Heart right ventricle (tissue), 16 donors: ENCODE data around the gene LIPG. TPM values are rescaled to one million over a fixed set of nuclear protein-coding genes. Genes with fewer than 3 reads are reported as not detected.

ENCODE experiments used
- ATAC-seq, 8 donors: fragments of 200-7000 bp; cut with Tn5 transposase; one replicate each; pipeline ENCODE4 v1.9.1; 2020; ENCODE audit warnings: mild to moderate bottlenecking in 8 of 8, moderate library complexity in 8 of 8, moderate number of reproducible peaks in 1 of 8
- DNase-seq, 2 donors: peaks; one replicate each; pipeline ENCODE4 v3.0.0-alpha.2; 2020
- H3K27ac ChIP-seq, 10 donors: fragments of 200-600 bp; sonication (generic) in 2 of 10; one replicate each; pipeline versions ENCODE4 v1.5.0 to v1.8.0; 2020 to 2022; ENCODE audit warnings: mild to moderate bottlenecking in 3 of 10
- H3K27me3 ChIP-seq, 7 donors: fragments of 200-600 bp; one replicate each; pipeline ENCODE4 v1.8.0; 2021 to 2022; ENCODE audit warnings: mild to moderate bottlenecking in 2 of 7
- H3K36me3 ChIP-seq, 9 donors: fragments of 200-600 bp; sonication (generic) in 1 of 9; one replicate each; pipeline versions ENCODE4 v1.5.0 to v1.8.0; 2020 to 2022; ENCODE audit warnings: mild to moderate bottlenecking in 2 of 9
- H3K4me1 ChIP-seq, 9 donors: fragments of 200-600 bp; sonication (generic) in 1 of 9; one replicate each; pipeline versions ENCODE4 v1.5.0 to v1.8.0; 2020 to 2022; ENCODE audit warnings: mild to moderate bottlenecking in 4 of 9
- H3K4me3 ChIP-seq, 10 donors: fragments of 200-600 bp; sonication (generic) in 2 of 10; one replicate each; pipeline versions ENCODE4 v1.5.0 to v1.8.0; 2020 to 2022; ENCODE audit warnings: mild to moderate bottlenecking in 7 of 10, moderate library complexity in 2 of 10
- H3K9me3 ChIP-seq, 11 donors: fragments of 200-600 bp in 10 of 11; sonication (generic) in 2 of 11; one replicate each; pipeline versions ENCODE4 v1.5.0 to v1.8.0; 2013 to 2022; ENCODE audit warnings: mild to moderate bottlenecking in 2 of 11, control low read depth in 1 of 11, moderate library complexity in 1 of 11
- CTCF ChIP-seq, 9 donors: fragments of 200-600 bp; sonication (generic) in 2 of 9; IDR thresholded peaks; one replicate each; pipeline versions ENCODE4 v1.5.0 to v1.8.0; 2021 to 2022; ENCODE audit warnings: antibody characterized with exemption in 9 of 9, mild to moderate bottlenecking in 5 of 9, moderate library complexity in 1 of 9
- WGBS, 2 donors: extraction: QIAGEN DNeasy Blood & Tissue Kit; methylation state at CpG; one replicate each; pipeline ENCODE4 v1.1.7; 2013; ENCODE audit warnings: inconsistent platforms in 1 of 2; 5-methylcytosine and 5-hydroxymethylcytosine counted together
- intact Hi-C, 10 donors: fragments of 100-400 bp; cut with DNase I; formaldehyde crosslinking; loops; one replicate each; pipeline versions ENCODE4 v1.11.1 to v1.14.2; 2022
- polyA plus RNA-seq, 2 donors: library from polyadenylated mRNA; stranded (reverse); fragments of 200-250 nt; gene quantifications; one replicate each; pipeline ENCODE4 v1.2.3, GENCODE V29; 2013
- total RNA-seq, 10 donors: library from RNA; stranded (reverse); fragmentation: NEBNext Ultra II Directional in 3 of 10; extraction: Animal tissue kit (Norgen Biotek cat#: 25700) in 3 of 10; gene quantifications; one replicate each; pipeline versions ENCODE4 v1.2.1 to v1.2.4, GENCODE V29; 2021 to 2023
- donor health status: Arrhythmogenic right ventricular cardiomyopathy.
- donor health status: ischemic (EF 13 %, LVEDD 7.1; RV severe dilation, severe dysfunction).
- donor health status: healthy with polysubstance abuse.
- donor health status: DM: no; HTN: yes; CAD: no.
- donor health status: DM: no; HTN: no; CAD: no.
- donor health status: ischemic (EF 25% LVEDD 6.9; RV normal size, moderate dysfunction).
- donor health status: ischemic (EF 25% LVEDD 5.7; RV mildly dilated, moderate dysfunction).
- donor health status: healthy.
- donor health status: DM: yes; HTN: yes; CAD: no.
- donor health status: Ischemic cardiomyopathy.
- donor health status: ischemic (EF 35%, LVEDD 5.7; RV mildly dilated, moderate dysfunction).
- donor health status: nonischemic (EF 11% LVEDD 7.7; RV severe dilation, severe dysfunction).
- donor health status: DM: yes; HTN: yes; CAD: no.
- donor health status: PGD.
- donor health status: ischemic (EF 29% LVEDD 5.4; RV normal size, mild dysfunction).
- donor health status: nonischemic (EF 23%, LVEDD 6.1; RV moderate dilation, normal function).

LIPG gene
- total and polyA plus RNA-seq, 12 donors: 0.07 to 14.0 (median 0.42) TPM; not detected in 3

DNA sequence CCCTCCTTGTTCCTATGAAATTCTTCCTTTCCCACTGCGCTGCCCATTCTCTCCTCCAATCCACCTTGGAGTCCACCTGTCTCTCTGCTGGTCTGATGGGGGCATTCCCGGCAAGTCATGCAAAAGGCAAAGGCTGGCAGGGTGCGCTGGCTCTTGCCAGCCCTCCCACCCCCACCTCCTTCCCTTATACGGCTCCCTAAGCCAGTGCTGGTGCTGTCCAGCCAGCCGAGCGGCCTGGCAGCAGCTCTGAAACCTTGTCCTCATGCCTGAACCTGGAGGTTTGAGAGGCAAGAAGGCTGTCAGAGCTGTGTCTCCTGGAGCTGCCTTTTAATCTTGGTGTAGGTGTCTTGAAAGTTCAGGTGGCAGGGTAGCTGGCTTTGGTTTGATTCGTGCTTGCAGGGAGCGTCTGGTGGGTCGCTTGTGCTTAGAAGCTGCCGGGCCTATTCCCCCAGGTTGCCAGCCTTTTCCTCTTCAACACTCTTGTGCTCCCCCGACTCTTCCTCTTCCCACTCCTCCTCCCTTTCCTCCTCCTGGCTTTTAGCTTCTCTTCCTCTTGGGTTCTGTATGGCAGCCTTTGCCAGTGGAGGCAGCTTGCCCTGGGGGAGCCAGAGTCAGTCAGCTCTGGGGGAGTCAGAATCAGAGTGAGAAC lies 748 bp downstream of the LIPG start:
- H3K4me3 ChIP-seq: peak overlapping the region in 7 of 10 donors; percentile 20 to 57 (median 44)
- no peaks in the 10 kb centered on the region for H3K9me3 ChIP-seq
- ATAC-seq (peak in 6 of 8 donors; percentile 25 to 69 (median 59)), DNase-seq (no peak)
- peak overlapping the region in 1 of 10 donors; percentile 44 for H3K27ac ChIP-seq
- H3K27me3 ChIP-seq: peaks cover 0 to 79% (median 55%) of the 10 kb centered on the region in 7 donors
- H3K4me1 ChIP-seq: peaks cover 9 to 45% (median 26%) of the 10 kb centered on the region in 9 donors
- WGBS, 2 donors: 42 to 46% methylated on average over 11 of the region's 11 CpGs
- intact Hi-C loops: loop anchor here in 7 of 10 donors (5.0 to 10.0 kb wide), 5 partner anchors 172 to 300 kb away; no protein-coding TSS in a partner anchor
- H3K36me3 ChIP-seq: no peaks in the 10 kb centered on the region
- TF ChIP-seq CTCF (IDR thresholded peaks at IDR 0.05): no peak

DNA sequence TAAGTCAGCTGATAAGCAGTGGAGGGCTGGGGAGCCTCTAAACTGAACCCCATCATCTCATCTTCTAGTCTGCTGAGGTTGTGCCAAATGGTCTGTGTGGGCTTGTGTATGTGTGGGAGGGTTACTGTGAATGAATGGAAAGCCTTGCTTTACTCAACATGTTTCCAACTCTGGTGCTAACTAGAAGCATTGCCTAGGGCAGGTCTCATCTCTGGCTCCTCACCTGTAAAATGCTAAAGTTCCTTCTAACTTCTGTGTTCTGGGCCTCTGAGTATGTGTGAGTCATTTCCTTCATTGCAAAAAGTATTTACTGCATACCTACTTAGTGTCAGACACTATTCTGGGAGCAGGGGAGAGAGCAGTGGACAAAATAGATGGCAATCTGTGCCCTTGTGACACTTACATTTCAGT lies 1.3 kb downstream of the LIPG start:
- Histone ChIP-seq H3K4me1 (peaks cover 9 to 45% (median 26%) of the 10 kb centered on the region in 9 donors), H3K27me3 (peaks cover 0 to 79% (median 55%) of the 10 kb centered on the region in 7 donors), H3K9me3 (no peaks in the 10 kb centered on the region), H3K36me3 (peaks cover 0 to 2% (median 0%) of the 10 kb centered on the region in 9 donors), H3K4me3 (peak overlapping the region in 1 of 10 donors; percentile 57), H3K27ac (no peak overlapping the region)
- ATAC-seq (no peak), DNase-seq (no peak)
- intact Hi-C loops: loop anchor here in 7 of 10 donors (5.0 to 10.0 kb wide), 5 partner anchors 172 to 299 kb away; no protein-coding TSS in a partner anchor
- no peak for TF ChIP-seq CTCF (IDR thresholded peaks at IDR 0.05)

GRCh38 chr18:49563701-49564517 lies 2.1 kb downstream of the LIPG start:
- peak overlapping the region in 1 of 10 donors; percentile 57 for H3K4me3 ChIP-seq
- no peak for TF ChIP-seq CTCF (IDR thresholded peaks at IDR 0.05)
- WGBS, 2 donors: 84 to 86% methylated on average over 8 of the region's 8 CpGs

GRCh38 chr18:49564518-49564834 lies 2.6 kb downstream of the LIPG start:
- Histone ChIP-seq H3K36me3 (peaks cover 0 to 14% (median 0%) of the 10 kb centered on the region in 9 donors), H3K9me3 (no peaks in the 10 kb centered on the region), H3K4me1 (peaks cover 9 to 45% (median 26%) of the 10 kb centered on the region in 9 donors), H3K27ac (no peak overlapping the region), H3K27me3 (peaks cover 0 to 72% (median 54%) of the 10 kb centered on the region in 7 donors), H3K4me3 (peak overlapping the region in 1 of 10 donors; percentile 57)
- DNase-seq: no peak
- ATAC-seq: no peak
- TF ChIP-seq CTCF (IDR thresholded peaks at IDR 0.05): no peak
- intact Hi-C loops: loop anchor here in 7 of 10 donors (5.0 to 10.0 kb wide), 5 partner anchors 170 to 298 kb away; no protein-coding TSS in a partner anchor

More at GRCh38 chr18:49563701-49564517, 2.1 kb downstream of the LIPG start:
- Histone ChIP-seq H3K4me1 (peaks cover 9 to 45% (median 26%) of the 10 kb centered on the region in 9 donors), H3K9me3 (no peaks in the 10 kb centered on the region), H3K27me3 (peaks cover 0 to 77% (median 55%) of the 10 kb centered on the region in 7 donors), H3K36me3 (peaks cover 0 to 9% (median 0%) of the 10 kb centered on the region in 9 donors), H3K27ac (no peak overlapping the region)
- ATAC-seq (no peak), DNase-seq (no peak)
- intact Hi-C loops: loop anchor here in 7 of 10 donors (5.0 to 10.0 kb wide), 5 partner anchors 171 to 298 kb away; no protein-coding TSS in a partner anchor
